Measurements from ENCODE around the gene ZNF277. TPM values are rescaled to one million over a fixed set of nuclear protein-coding genes. Genes with fewer than 3 reads are reported as not detected.

Gene ZNF277
- total and polyA plus RNA-seq, 4 donors = 7.8 to 23.5 (median 14.5) TPM

DNA sequence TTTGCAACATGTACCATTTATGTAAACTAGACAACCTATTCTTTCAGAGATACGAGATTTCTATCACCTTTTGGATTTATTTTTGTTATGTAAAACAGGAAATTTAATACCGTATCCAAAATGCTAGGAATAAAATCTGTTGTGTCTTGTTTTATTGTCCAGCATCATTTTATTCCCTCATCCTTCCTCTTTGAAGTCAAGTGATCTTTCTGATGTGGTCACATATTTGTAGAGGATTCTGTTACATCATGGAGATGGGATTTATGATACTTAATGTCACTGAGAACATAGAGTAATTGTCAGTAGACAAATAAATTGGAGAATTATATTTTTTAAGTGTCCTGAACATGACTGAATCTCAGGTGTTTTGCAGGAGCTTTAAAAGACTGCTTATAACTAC lies 64.7 kb downstream of the ZNF277 start:
- no peak for TF ChIP-seq HNF4G (IDR thresholded peaks at IDR 0.05)
- TF ChIP-seq EGR1 (IDR thresholded peaks at IDR 0.05; ENCODE audit: low read depth in 2 of 2) = no peak
- no peak for TF ChIP-seq NR2F2 (IDR thresholded peaks at IDR 0.05)
- TF ChIP-seq, protein P1, sequence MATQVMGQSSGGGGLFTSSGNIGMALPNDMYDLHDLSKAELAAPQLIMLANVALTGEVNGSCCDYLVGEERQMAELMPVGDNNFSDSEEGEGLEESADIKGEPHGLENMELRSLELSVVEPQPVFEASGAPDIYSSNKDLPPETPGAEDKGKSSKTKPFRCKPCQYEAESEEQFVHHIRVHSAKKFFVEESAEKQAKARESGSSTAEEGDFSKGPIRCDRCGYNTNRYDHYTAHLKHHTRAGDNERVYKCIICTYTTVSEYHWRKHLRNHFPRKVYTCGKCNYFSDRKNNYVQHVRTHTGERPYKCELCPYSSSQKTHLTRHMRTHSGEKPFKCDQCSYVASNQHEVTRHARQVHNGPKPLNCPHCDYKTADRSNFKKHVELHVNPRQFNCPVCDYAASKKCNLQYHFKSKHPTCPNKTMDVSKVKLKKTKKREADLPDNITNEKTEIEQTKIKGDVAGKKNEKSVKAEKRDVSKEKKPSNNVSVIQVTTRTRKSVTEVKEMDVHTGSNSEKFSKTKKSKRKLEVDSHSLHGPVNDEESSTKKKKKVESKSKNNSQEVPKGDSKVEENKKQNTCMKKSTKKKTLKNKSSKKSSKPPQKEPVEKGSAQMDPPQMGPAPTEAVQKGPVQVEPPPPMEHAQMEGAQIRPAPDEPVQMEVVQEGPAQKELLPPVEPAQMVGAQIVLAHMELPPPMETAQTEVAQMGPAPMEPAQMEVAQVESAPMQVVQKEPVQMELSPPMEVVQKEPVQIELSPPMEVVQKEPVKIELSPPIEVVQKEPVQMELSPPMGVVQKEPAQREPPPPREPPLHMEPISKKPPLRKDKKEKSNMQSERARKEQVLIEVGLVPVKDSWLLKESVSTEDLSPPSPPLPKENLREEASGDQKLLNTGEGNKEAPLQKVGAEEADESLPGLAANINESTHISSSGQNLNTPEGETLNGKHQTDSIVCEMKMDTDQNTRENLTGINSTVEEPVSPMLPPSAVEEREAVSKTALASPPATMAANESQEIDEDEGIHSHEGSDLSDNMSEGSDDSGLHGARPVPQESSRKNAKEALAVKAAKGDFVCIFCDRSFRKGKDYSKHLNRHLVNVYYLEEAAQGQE (IDR thresholded peaks at IDR 0.05) = no peak
- 83% methylated on average over 2 of the region's 2 CpGs for WGBS
- Histone ChIP-seq H3K27me3 (ENCODE audit: control insufficient read depth in 4 of 4, insufficient read depth in 4 of 4, low read length in 3 of 4) (no peaks in the 10 kb centered on the region), H3K9ac (ENCODE audit: low read depth in 1 of 2, low read length in 2 of 2) (no peak overlapping the region), H3K27ac (ENCODE audit: low read depth in 1 of 2, low read length in 2 of 2) (no peak overlapping the region), H3K4me1 (ENCODE audit: control insufficient read depth in 4 of 4, insufficient read depth in 4 of 4, low read length in 3 of 4) (peaks cover 0 to 3% (median 0%) of the 10 kb centered on the region in 4 donors), H3K36me3 (ENCODE audit: control insufficient read depth in 4 of 4, insufficient read depth in 3 of 4, low read depth in 1 of 4, low read length in 3 of 4) (no peaks in the 10 kb centered on the region), H3K4me3 (ENCODE audit: low read depth in 1 of 3, low read length in 3 of 3) (no peak overlapping the region), H3K9me3 (ENCODE audit: control insufficient read depth in 4 of 4, low read length in 3 of 4) (no peaks in the 10 kb centered on the region)
- DNase-seq (ENCODE audit: low spot score) = no peak

DNA sequence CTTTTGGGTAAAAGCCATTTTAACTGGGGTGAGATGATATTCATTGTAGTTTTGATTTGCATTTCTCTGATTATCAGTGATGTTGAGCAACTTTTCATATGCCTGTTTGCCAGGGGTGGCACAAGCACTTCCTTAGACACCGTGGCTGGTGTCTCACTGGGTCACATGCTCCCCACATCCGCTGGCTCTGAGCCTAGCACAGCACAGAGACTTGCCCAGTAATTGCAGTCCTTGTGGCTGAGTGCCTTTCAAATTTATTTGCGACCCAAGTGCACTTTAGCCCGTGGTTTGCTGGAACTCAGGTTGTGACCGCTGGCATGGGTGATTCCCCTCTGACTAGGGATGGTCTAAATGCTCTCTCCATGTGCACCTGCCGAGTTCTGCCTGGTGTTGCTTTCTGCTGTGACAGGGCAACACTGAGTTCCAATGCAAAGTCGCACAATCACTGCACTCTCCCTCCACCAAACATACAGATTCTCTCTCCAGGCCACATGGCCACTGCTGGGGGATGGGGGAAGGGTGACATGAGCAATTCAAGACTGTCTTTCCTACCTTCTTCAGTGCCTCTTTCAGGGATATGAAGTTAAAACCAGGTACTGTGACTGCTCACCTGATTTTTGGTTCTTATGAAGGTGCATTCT lies 66.5 kb downstream of the ZNF277 start:
- DNase-seq (ENCODE audit: low spot score) = no peak
- TF ChIP-seq HNF4A (conservative IDR thresholded peaks at IDR 0.05) = no peak
- no peak for TF ChIP-seq TAF1 (conservative IDR thresholded peaks at IDR 0.05)
- TF ChIP-seq HNF4G (IDR thresholded peaks at IDR 0.05) = no peak
- TF ChIP-seq, protein P2, sequence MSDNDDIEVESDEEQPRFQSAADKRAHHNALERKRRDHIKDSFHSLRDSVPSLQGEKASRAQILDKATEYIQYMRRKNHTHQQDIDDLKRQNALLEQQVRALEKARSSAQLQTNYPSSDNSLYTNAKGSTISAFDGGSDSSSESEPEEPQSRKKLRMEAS (IDR thresholded peaks at IDR 0.05) = no peak
- TF ChIP-seq, protein P3, sequence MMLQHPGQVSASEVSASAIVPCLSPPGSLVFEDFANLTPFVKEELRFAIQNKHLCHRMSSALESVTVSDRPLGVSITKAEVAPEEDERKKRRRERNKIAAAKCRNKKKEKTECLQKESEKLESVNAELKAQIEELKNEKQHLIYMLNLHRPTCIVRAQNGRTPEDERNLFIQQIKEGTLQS (IDR thresholded peaks at IDR 0.05) = no peak
- no peak for TF ChIP-seq RAD21 (IDR thresholded peaks at IDR 0.05)
- TF ChIP-seq RXRA (IDR thresholded peaks at IDR 0.05) = no peak
- TF ChIP-seq SP1 (IDR thresholded peaks at IDR 0.05) = no peak
- TF ChIP-seq FOXA1 (IDR thresholded peaks at IDR 0.05) = no peak
- TF ChIP-seq, protein P4, sequence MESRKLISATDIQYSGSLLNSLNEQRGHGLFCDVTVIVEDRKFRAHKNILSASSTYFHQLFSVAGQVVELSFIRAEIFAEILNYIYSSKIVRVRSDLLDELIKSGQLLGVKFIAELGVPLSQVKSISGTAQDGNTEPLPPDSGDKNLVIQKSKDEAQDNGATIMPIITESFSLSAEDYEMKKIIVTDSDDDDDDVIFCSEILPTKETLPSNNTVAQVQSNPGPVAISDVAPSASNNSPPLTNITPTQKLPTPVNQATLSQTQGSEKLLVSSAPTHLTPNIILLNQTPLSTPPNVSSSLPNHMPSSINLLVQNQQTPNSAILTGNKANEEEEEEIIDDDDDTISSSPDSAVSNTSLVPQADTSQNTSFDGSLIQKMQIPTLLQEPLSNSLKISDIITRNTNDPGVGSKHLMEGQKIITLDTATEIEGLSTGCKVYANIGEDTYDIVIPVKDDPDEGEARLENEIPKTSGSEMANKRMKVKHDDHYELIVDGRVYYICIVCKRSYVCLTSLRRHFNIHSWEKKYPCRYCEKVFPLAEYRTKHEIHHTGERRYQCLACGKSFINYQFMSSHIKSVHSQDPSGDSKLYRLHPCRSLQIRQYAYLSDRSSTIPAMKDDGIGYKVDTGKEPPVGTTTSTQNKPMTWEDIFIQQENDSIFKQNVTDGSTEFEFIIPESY (IDR thresholded peaks at IDR 0.05) = no peak
- TF ChIP-seq YY1 (IDR thresholded peaks at IDR 0.05) = no peak
- TF ChIP-seq, protein P5, sequence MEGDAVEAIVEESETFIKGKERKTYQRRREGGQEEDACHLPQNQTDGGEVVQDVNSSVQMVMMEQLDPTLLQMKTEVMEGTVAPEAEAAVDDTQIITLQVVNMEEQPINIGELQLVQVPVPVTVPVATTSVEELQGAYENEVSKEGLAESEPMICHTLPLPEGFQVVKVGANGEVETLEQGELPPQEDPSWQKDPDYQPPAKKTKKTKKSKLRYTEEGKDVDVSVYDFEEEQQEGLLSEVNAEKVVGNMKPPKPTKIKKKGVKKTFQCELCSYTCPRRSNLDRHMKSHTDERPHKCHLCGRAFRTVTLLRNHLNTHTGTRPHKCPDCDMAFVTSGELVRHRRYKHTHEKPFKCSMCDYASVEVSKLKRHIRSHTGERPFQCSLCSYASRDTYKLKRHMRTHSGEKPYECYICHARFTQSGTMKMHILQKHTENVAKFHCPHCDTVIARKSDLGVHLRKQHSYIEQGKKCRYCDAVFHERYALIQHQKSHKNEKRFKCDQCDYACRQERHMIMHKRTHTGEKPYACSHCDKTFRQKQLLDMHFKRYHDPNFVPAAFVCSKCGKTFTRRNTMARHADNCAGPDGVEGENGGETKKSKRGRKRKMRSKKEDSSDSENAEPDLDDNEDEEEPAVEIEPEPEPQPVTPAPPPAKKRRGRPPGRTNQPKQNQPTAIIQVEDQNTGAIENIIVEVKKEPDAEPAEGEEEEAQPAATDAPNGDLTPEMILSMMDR (IDR thresholded peaks at IDR 0.05; ENCODE audit: low read depth, low read length, missing input control) = no peak
- no peak for TF ChIP-seq FOXA2 (IDR thresholded peaks at IDR 0.05)
- TF ChIP-seq, protein P1 (IDR thresholded peaks at IDR 0.05) = no peak
- TF ChIP-seq GABPA (IDR thresholded peaks at IDR 0.05 in 1 of 2, conservative IDR thresholded peaks at IDR 0.05 in 1 of 2) = no peak
- no peak for TF ChIP-seq NR2F2 (IDR thresholded peaks at IDR 0.05)
- no peak for TF ChIP-seq EGR1 (IDR thresholded peaks at IDR 0.05; ENCODE audit: low read depth in 2 of 2)
- H3K9me3 ChIP-seq (ENCODE audit: control insufficient read depth in 4 of 4, low read length in 3 of 4) = no peaks in the 10 kb centered on the region

More for the DNA sequence above, 66.5 kb downstream of the ZNF277 start:
- WGBS = 65% methylated on average over 7 of the region's 7 CpGs
- Histone ChIP-seq H3K9ac (ENCODE audit: low read depth in 1 of 2, low read length in 2 of 2) (no peak overlapping the region), H3K27ac (ENCODE audit: low read depth in 1 of 2, low read length in 2 of 2) (no peak overlapping the region), H3K36me3 (ENCODE audit: control insufficient read depth in 4 of 4, insufficient read depth in 3 of 4, low read depth in 1 of 4, low read length in 3 of 4) (no peaks in the 10 kb centered on the region), H3K27me3 (ENCODE audit: control insufficient read depth in 4 of 4, insufficient read depth in 4 of 4, low read length in 3 of 4) (no peaks in the 10 kb centered on the region), H3K4me1 (ENCODE audit: control insufficient read depth in 4 of 4, insufficient read depth in 4 of 4, low read length in 3 of 4) (no peaks in the 10 kb centered on the region), H3K4me3 (ENCODE audit: low read depth in 1 of 3, low read length in 3 of 3) (no peak overlapping the region)
